GM18526 (cell line): Measurements from ENCODE around the gene DNAJB1.

ENCODE experiments used
- POLR2A ChIP-seq: IDR thresholded peaks from 3 replicates; pipeline ENCODE4 v1.6.1; 2011; ENCODE audit not compliant: insufficient read length; ENCODE audit errors: extremely low read depth

DNAJB1 gene

GRCh38 chr19:14473978-14474578, 44.1 kb downstream of the DNAJB1 start:
- TF ChIP-seq POLR2A: no peak

- TF ChIP-seq POLR2A: no peak
Observed at GRCh38 chr19:14473073-14473977, 44.9 kb downstream of the DNAJB1 start.

DNA sequence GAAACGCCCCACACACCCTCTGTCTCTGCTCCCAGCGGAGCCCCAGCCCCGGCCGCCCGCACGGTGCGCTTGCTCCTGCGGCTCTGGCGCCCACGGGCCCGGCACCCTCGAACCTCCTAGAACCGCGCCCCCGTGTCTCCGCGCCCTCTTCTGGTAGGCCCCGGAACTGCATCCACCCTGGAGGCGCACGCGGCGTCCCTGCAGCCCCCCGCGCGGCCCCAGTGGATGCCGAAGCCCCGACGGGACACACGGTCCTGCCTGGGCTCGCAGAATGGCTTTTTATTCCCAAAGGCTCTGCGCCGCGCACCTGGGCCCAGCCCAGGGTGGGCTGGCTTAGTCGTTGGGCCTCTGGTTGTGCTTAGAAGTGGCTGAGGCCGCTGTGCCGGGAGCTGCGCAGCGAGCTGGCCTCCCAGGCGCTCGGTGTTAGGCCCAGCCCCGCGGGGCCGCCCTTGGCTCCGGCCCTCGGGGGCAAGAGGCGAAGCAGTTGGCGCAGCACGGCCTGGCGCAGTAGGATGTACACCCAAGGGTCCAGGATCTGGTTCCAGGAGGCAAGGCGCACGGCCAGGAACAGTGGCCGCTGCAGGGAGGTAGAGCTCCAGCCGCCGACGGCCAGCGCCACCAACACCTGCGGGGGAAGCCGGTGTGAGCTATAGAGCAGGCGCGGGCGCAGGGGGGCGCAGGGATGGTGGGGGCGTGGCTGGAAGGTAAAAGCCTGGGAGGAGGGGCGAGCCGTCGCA, 45.8 kb downstream of the DNAJB1 start:
- no peak for TF ChIP-seq POLR2A

DNA sequence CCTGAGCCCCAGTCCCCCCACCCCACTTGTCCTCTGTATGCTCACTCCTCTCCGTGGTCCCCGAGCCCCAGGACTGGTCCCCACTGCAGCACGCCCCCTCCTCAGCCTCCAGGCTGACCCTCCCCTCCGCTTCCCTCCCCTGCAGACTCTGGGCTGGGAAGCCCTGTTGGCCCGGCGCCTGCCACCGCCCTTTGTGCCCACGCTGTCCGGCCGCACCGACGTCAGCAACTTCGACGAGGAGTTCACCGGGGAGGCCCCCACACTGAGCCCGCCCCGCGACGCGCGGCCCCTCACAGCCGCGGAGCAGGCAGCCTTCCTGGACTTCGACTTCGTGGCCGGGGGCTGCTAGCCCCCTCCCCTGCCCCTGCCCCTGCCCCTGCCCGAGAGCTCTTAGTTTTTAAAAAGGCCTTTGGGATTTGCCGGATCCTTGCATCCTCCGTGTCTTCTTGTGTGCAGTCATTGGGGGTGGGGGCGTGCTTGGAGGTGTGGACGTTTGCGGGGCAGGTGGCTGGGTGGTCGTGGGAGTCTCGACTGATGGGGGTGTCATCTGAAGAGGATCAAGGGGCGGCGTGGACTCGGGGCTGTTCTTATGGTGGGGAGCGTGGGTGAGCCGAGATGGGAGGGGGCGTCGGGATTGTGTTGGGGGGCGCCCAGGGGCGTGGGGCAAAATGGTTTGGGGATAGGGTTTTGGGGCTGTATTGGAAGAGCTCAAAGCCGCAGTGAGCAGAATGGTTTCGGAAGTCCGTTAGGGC, 46.6 kb downstream of the DNAJB1 start:
- no peak for TF ChIP-seq POLR2A

- no peak for TF ChIP-seq POLR2A
Observed at GRCh38 chr19:14470031-14470876, 47.9 kb downstream of the DNAJB1 start.

- TF ChIP-seq POLR2A: no peak
Observed at GRCh38 chr19:14467816-14468215, 50.4 kb downstream of the DNAJB1 start.

DNA sequence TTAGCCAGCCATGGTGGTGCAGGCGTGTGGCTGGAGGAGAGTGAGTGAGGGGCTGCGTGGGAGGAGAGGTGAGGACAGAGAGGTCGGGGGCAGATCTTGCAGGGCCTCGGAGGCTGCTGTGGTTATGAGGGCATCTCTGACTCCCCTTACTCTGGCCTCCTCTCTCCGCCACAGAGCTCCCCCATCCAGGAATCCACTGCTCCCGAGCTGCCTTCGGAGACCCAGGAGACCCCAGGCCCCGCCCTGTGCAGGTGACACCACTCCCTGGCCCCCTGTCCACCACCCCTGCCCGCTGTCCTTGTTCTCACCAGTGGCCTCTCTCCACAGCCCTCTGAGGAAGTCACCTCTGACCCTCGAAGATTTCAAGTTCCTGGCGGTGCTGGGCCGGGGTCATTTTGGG, 50.8 kb downstream of the DNAJB1 start:
- no peak for TF ChIP-seq POLR2A
